GM10248 (cell line): ENCODE data around the gene DUSP28.
A peak's percentile ranks its signal among the peaks of the same experiment; 100 is the strongest.

Experiments used
- CTCF ChIA-PET: fragments of 300-600 bp; sonication (Branson Sonifier 250); formaldehyde crosslinking; extraction: SDS; loops from one replicate; lab custom pipeline; 2021; ENCODE audit warnings: antibody characterized with exemption; lab: Yijun Ruan, JAX
- POLR2A ChIA-PET: fragments of 350-650 bp; sonication (Branson Sonifier 250); formaldehyde crosslinking; extraction: SDS; loops from one replicate; lab custom pipeline; 2020; ENCODE audit warnings: antibody characterized with exemption; lab: Yijun Ruan, JAX
- DNase-seq: peaks from one replicate; pipeline ENCODE4 v3.0.0; 2012; ENCODE audit errors: extremely low spot score
- CTCF ChIP-seq: IDR thresholded peaks from 2 replicates; pipeline ENCODE4 v1.5.1; 2012; ENCODE audit warnings: mild to moderate bottlenecking, low read depth; ENCODE audit errors: extremely low read depth, missing control alignments, control extremely low read depth

The DUSP28 gene

GRCh38 chr2:240578488-240578887, 18.3 kb downstream of the DUSP28 start:
- ChIA-PET POLR2A (no interaction called here), CTCF (interaction anchor here (0.9 to 6.6 kb wide), 3 partner anchors 10 to 43 kb away, joined by 3 to 86 read pairs (median 17); partner anchors contain the start of gene RNPEPL1)
- no peak for TF ChIP-seq CTCF
- no peak for DNase-seq

GRCh38 chr2:240579071-240579762, 19.1 kb downstream of the DUSP28 start:
- TF ChIP-seq CTCF = no peak
- ChIA-PET POLR2A (no interaction called here), CTCF (interaction anchor here (0.8 to 6.6 kb wide), 6 partner anchors 8 to 65 kb away, joined by 3 to 86 read pairs (median 8); partner anchors contain the start of gene RNPEPL1)
- no peak for DNase-seq

- DNase-seq = peak; percentile 76
- TF ChIP-seq CTCF = peak; percentile 34
- ChIA-PET CTCF (interaction anchor here (0.8 to 6.6 kb wide), 6 partner anchors 9 to 66 kb away, joined by 3 to 86 read pairs (median 8); partner anchors contain the start of gene RNPEPL1), POLR2A (no interaction called here)
These were observed 19.8 kb downstream of the DUSP28 start for GRCh38 chr2:240579771-240580614.

- ChIA-PET POLR2A (no interaction called here), CTCF (interaction anchor here (8.6 kb wide), 1 partner anchor 18 kb away, joined by 167 read pairs; no protein-coding TSS in a partner anchor)
- no peak for TF ChIP-seq CTCF
- no peak for DNase-seq
These were observed 21.7 kb downstream of the DUSP28 start for GRCh38 chr2:240581811-240582210.

GRCh38 chr2:240582781-240583180, 22.6 kb downstream of the DUSP28 start:
- no peak for DNase-seq
- no peak for TF ChIP-seq CTCF
- POLR2A ChIA-PET = no interaction called here
- CTCF ChIA-PET = interaction anchor here (7.6 to 8.6 kb wide), 2 partner anchors 19 to 69 kb away, joined by 45 to 167 read pairs; no protein-coding TSS in a partner anchor

GRCh38 chr2:240583774-240584173, 23.6 kb downstream of the DUSP28 start:
- POLR2A ChIA-PET = no interaction called here

More at GRCh38 chr2:240583774-240584173, 23.6 kb downstream of the DUSP28 start:
- no peak for DNase-seq
- TF ChIP-seq CTCF = no peak
- CTCF ChIA-PET = interaction anchor here (1.7 to 8.6 kb wide), 3 partner anchors 10 to 70 kb away, joined by 4 to 167 read pairs (median 45); no protein-coding TSS in a partner anchor
